ENCODE measurements around the gene PTGES3L. TPM values are rescaled to one million over a fixed set of nuclear protein-coding genes. Genes with fewer than 3 reads are reported as not detected.

Gene PTGES3L
- total and polyA plus RNA-seq, 2 of the 13 experiments (the other 11 are each of a cell fraction or from before 2014, with no cell fraction given): 1.2 to 2.9 TPM

- no peak for TF ChIP-seq FOXA3 (CRISPR knock-in tag; IDR thresholded peaks at IDR 0.05)
- peak; percentile 50; the same call in 1 of the 2 replicates for TF ChIP-seq ZNF878 (CRISPR knock-in tag; IDR thresholded peaks at IDR 0.05)
- TF ChIP-seq ATF2 (CRISPR knock-in tag; IDR thresholded peaks at IDR 0.05): peak; percentile 59
- peak; percentile 44 for TF ChIP-seq FOXP4 (CRISPR knock-in tag; IDR thresholded peaks at IDR 0.05)
- no peak for TF ChIP-seq RFXANK (CRISPR knock-in tag; IDR thresholded peaks at IDR 0.05)
- peak; percentile 88 for TF ChIP-seq AGO2 (optimal IDR thresholded peaks at IDR 0.05; ENCODE audit: low read depth, low read length)
- no peak for TF ChIP-seq ATF5 (CRISPR knock-in tag; IDR thresholded peaks at IDR 0.05; ENCODE audit: low read depth)
Observed at GRCh38 chr17:43021741-43022512, 42.0 kb upstream of the PTGES3L start, which contains the start of gene VAT1 (continued).

Data from HepG2 (cell line).